WERI-Rb-1 (cell line): ENCODE results near the gene MT1B.
A peak's percentile ranks its signal among the peaks of the same experiment; 100 is the strongest.

Source experiments
- DNase-seq: peaks from one replicate; pipeline ENCODE4 v3.0.0-alpha.2; 2020
- H3K27ac ChIP-seq: fragments of 250-450 bp; sonication (Bioruptor Pico); 2 replicates; pipeline ENCODE4 v1.5.1; 2020; ENCODE audit warnings: mild to moderate bottlenecking, moderate library complexity
- H3K27me3 ChIP-seq: fragments of 250-450 bp; sonication (Bioruptor Pico); 2 replicates; pipeline ENCODE4 v1.5.1; 2021; ENCODE audit warnings: mild to moderate bottlenecking, low read depth, moderate library complexity; ENCODE audit not compliant: insufficient read depth, severe bottlenecking
- H3K36me3 ChIP-seq: fragments of 250-450 bp; sonication (Bioruptor Pico); 2 replicates; pipeline ENCODE4 v1.5.1; 2020; ENCODE audit warnings: mild to moderate bottlenecking, moderate library complexity
- H3K4me3 ChIP-seq: 2 replicates; pipeline ENCODE4 v1.5.1; 2011; ENCODE audit warnings: low read depth, mild to moderate bottlenecking, control low read depth, low read length
- H3K9me3 ChIP-seq: fragments of 250-450 bp; sonication (Bioruptor Pico); 2 replicates; pipeline ENCODE4 v1.5.1; 2021; ENCODE audit warnings: mild to moderate bottlenecking, moderate library complexity; ENCODE audit not compliant: severe bottlenecking
- TF ChIP-seq, protein P1 (sequence below): IDR thresholded peaks from 2 replicates; pipeline ENCODE4 v1.5.1; 2011; ENCODE audit warnings: low read depth, mild to moderate bottlenecking, control low read depth, inconsistent platforms, low read length

The MT1B gene

DNA sequence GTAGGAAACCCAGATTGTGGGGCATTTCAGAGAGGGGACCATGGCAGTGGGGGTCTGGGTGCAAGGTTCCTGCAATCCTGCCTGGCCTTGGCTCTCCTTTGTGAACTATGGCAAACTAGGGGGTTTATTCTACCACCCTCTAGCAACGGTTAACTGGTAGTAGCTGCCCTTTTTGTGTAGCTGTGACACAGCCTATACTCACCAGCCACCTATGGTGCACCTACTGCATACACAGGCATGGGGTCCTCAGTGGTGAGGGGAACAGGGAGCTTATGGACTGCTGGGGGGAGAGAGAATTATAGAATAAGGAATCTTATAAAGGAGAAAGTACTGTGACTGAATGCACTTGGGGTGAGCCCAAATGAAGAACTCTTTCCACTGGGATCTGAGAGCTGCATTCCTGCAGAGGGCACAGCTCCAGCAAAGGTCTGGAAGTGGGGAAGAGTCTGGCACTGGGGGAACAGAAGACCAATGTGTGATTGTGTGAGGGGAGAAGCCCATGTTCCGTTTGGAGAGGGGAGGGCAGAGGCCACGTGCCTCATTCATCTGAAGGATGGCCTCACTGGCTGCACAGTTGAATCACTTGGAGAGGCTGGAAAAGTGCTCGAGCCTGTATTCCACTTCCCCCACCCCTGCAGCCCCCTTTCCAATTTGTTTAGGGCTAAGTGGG lies 32.7 kb downstream of the MT1B start:
- TF ChIP-seq, protein P1, sequence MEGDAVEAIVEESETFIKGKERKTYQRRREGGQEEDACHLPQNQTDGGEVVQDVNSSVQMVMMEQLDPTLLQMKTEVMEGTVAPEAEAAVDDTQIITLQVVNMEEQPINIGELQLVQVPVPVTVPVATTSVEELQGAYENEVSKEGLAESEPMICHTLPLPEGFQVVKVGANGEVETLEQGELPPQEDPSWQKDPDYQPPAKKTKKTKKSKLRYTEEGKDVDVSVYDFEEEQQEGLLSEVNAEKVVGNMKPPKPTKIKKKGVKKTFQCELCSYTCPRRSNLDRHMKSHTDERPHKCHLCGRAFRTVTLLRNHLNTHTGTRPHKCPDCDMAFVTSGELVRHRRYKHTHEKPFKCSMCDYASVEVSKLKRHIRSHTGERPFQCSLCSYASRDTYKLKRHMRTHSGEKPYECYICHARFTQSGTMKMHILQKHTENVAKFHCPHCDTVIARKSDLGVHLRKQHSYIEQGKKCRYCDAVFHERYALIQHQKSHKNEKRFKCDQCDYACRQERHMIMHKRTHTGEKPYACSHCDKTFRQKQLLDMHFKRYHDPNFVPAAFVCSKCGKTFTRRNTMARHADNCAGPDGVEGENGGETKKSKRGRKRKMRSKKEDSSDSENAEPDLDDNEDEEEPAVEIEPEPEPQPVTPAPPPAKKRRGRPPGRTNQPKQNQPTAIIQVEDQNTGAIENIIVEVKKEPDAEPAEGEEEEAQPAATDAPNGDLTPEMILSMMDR: no peak
- no peak for DNase-seq
- H3K27ac ChIP-seq: no peak overlapping the region

DNA sequence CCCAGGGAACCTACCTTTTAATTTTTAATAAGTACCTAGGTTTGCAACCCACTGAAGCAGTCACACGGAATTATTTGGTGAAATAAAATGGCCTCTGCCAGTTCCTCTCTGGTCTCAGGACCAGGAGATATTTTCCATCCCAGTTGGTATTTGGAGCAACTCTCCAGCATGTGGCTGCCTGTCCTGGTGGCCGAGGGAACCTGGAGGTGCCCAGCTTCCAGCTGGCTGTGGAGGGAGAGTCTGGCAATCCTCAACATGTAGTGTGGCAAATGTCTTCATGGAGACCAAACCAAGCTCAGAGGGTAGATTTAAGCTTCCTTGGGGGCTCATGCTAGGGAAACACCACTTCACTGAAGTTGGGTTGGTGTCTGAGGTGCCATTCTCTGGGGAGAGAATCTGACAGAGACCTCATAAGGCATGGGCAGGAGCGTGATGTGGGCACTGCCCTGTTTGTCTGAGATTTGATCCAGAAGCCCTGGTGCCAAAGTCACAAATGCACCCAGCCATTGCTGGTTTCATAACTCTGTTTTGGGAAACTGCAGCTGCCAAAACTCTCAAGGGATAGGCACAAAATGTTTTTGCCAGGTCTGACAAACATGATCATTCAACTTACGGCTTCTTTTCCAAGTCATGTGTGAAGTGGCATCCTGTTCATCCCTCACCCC lies 33.4 kb downstream of the MT1B start:
- H3K9me3 ChIP-seq: no peaks in the 10 kb centered on the region
- H3K27ac ChIP-seq: no peak overlapping the region
- no peak overlapping the region for H3K4me3 ChIP-seq
- no peaks in the 10 kb centered on the region for H3K36me3 ChIP-seq
- no peak for DNase-seq
- TF ChIP-seq, protein P1: no peak
- no peaks in the 10 kb centered on the region for H3K27me3 ChIP-seq

More for the DNA sequence above, 32.7 kb downstream of the MT1B start:
- H3K4me3 ChIP-seq: no peak overlapping the region
- H3K36me3 ChIP-seq: no peaks in the 10 kb centered on the region
- H3K27me3 ChIP-seq: no peaks in the 10 kb centered on the region
- no peaks in the 10 kb centered on the region for H3K9me3 ChIP-seq

DNA sequence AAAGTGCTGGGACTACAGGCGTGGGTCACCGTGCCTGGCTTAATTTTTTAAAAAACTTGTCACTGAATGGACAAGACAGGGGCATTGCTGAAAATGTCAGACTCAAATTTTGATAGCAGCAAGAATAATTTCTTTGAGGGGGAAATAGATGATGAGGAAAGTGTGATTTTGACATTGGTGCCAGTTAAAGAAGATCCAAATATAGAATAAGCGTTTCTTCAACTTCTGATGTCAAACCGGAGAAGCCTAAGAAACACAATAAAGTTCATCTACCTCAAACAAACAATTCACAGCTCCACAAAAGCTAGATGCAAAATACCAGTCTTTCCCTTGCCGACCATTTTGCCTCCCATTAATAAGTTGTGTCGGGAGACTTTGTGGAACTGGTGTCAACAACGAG lies 35.1 kb downstream of the MT1B start:
- H3K9me3 ChIP-seq: no peaks in the 10 kb centered on the region
- H3K4me3 ChIP-seq: no peak overlapping the region
- H3K27ac ChIP-seq: no peak overlapping the region
- no peaks in the 10 kb centered on the region for H3K27me3 ChIP-seq
- TF ChIP-seq, protein P1: no peak
- no peak for DNase-seq
- H3K36me3 ChIP-seq: no peaks in the 10 kb centered on the region

DNA sequence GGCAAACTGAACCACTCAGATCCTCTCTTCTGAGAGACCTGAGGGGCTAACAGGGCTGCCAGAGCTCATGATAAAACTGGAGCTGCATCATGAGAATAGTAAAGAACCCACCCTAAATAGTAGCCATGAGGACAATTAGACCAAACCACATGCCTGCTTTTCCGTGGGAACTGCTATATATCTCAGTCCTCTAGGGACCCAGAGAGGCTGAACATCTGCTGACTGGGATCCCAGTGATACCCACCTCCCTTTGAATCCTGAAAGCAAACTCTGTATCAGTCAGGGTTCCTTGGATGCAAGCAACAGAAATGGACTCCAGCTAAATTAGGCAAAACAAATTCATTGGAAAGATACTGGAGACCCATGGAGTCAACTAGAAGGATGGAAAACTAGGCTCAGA lies 37.1 kb downstream of the MT1B start:
- H3K27me3 ChIP-seq: no peaks in the 10 kb centered on the region
- no peak overlapping the region for H3K27ac ChIP-seq
- no peak for DNase-seq
- H3K4me3 ChIP-seq: no peak overlapping the region
- TF ChIP-seq, protein P1: peak; percentile 12; the same call in 1 of the 2 replicates
- no peaks in the 10 kb centered on the region for H3K9me3 ChIP-seq
- no peaks in the 10 kb centered on the region for H3K36me3 ChIP-seq

DNA sequence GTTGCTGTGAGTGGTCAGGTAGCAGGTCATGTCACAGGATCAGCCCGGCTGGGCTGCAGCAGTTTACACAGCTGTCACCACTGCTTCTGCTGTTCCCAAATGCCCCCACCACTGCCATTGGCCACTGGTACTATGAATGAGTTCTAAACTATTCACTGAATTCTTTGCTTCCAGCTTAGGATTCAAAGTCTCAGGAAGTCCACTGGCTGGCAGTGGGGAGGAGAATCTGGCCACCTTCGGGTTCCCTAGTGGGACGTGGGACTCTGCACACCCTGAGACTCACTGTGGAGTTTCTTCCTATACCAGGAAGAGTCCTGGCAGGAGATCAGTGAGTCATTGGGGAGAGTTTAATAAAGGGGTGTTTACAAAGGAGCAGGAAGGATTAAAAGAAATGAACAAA lies 37.5 kb downstream of the MT1B start:
- H3K27ac ChIP-seq: no peak overlapping the region
- no peaks in the 10 kb centered on the region for H3K9me3 ChIP-seq
- H3K27me3 ChIP-seq: no peaks in the 10 kb centered on the region
- no peak overlapping the region for H3K4me3 ChIP-seq
- DNase-seq: no peak
- H3K36me3 ChIP-seq: no peaks in the 10 kb centered on the region
- TF ChIP-seq, protein P1: no peak
